Tibial nerve (tissue), 4 donors: ENCODE data around the gene CLMN. TPM values are rescaled to one million over a fixed set of nuclear protein-coding genes. Genes with fewer than 3 reads are reported as not detected.

Source experiments
- DNase-seq, 2 donors: peaks; one replicate each; pipeline ENCODE4 v3.0.0-alpha.2; 2019; ENCODE audit warnings: low spot score in 2 of 2
- H3K27ac ChIP-seq, 4 donors: fragments of 200-600 bp; sonication (generic) in 3 of 4; one replicate each; pipeline ENCODE4 v1.5.1; 2017 to 2019; ENCODE audit warnings: mild to moderate bottlenecking in 1 of 4
- H3K27me3 ChIP-seq, 2 donors: fragments of 200-600 bp; sonication (generic) in 1 of 2; one replicate each; pipeline versions ENCODE4 v1.5.1 to v1.6.0; 2017 to 2019
- H3K36me3 ChIP-seq, 3 donors: fragments of 200-600 bp; sonication (generic); one replicate each; pipeline ENCODE4 v1.5.1; 2018 to 2019
- H3K4me1 ChIP-seq, 4 donors: fragments of 200-600 bp; sonication (generic) in 3 of 4; one replicate each; pipeline ENCODE4 v1.5.1; 2017 to 2019
- H3K4me3 ChIP-seq, 4 donors: fragments of 200-600 bp; sonication (generic) in 3 of 4; one replicate each; pipeline ENCODE4 v1.5.1; 2017 to 2019; ENCODE audit warnings: mild to moderate bottlenecking in 1 of 4, moderate library complexity in 1 of 4
- H3K9me3 ChIP-seq, 4 donors: fragments of 200-600 bp; sonication (generic) in 3 of 4; one replicate each; pipeline ENCODE4 v1.5.1; 2017 to 2019
- CTCF ChIP-seq, 5 experiments: fragments of 200-600 bp in 3 of 5; fragments of 450-650 bp in 2 of 5; sonication (generic) in 3 of 5; IDR thresholded peaks; one replicate each; pipeline ENCODE4 v1.5.1; 2016 to 2019; ENCODE audit warnings: antibody characterized with exemption in 5 of 5, mild to moderate bottlenecking in 3 of 5, moderate library complexity in 2 of 5
- EP300 ChIP-seq, 2 donors: sonication (generic); formaldehyde crosslinking; IDR thresholded peaks; one replicate each; pipeline ENCODE4 v1.6.1; 2017; ENCODE audit warnings: antibody characterized with exemption in 2 of 2, mild to moderate bottlenecking in 1 of 2
- POLR2A ChIP-seq, 2 donors: fragments of 450-650 bp; IDR thresholded peaks; one replicate each; pipeline ENCODE4 v1.6.1; 2017; ENCODE audit warnings: antibody characterized with exemption in 2 of 2, mild to moderate bottlenecking in 2 of 2, moderate library complexity in 2 of 2
- WGBS, 2 donors: methylation state at CpG; one replicate each; pipeline ENCODE4 v1.1.5; 2018; 5-methylcytosine and 5-hydroxymethylcytosine counted together
- total RNA-seq, 4 donors: library from RNA; depleted of rRNA; stranded (reverse); fragments of >200 nt; gene quantifications; one replicate each; pipeline ENCODE4 v1.1.0, GENCODE V29; 2016

CLMN gene
- total RNA-seq, 4 donors from 2014 or later = 31.2 to 49.8 (median 40.9) TPM

DNA sequence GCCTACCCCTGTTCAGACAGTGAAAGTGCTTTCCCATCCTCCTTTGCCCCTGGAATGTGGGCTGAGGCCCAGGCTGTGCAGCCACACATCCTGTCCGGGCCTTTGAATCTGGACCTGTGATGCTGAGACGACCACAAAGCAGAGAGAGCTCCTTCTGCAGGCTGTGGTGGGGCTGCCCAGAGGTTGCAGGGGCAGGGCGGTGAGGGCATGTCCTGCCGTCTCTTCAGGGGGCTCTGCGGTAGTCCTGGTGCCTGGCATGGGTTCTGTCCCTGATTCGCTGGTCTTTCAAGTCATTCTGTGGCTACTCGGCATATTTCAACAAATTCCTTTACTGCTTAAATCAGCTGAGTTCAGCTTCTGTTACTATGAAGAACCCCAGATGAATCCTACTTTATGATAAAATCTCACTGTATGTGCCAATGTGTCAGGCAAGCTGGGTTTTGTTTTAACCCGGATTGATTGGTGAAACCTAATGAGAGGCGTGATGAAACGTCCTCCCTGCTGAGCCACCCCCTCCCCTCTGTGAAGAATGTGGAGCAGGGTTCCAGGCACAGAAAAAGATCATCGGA lies 99.0 kb downstream of the CLMN start:
- Histone ChIP-seq H3K27ac (peak overlapping the region in 1 of 4 donors; percentile 42), H3K4me3 (no peak overlapping the region), H3K4me1 (peaks cover 0 to 27% (median 0%) of the 10 kb centered on the region in 4 donors), H3K9me3 (no peaks in the 10 kb centered on the region), H3K36me3 (peaks cover 0 to 43% (median 0%) of the 10 kb centered on the region in 3 donors), H3K27me3 (no peaks in the 10 kb centered on the region)
- 49 to 64% methylated on average over 11 of the region's 11 CpGs for WGBS, 2 donors
- TF ChIP-seq CTCF (IDR thresholded peaks at IDR 0.05) (no peak), EP300 (IDR thresholded peaks at IDR 0.05) (no peak), POLR2A (IDR thresholded peaks at IDR 0.05) (no peak)
- DNase-seq = no peak

DNA sequence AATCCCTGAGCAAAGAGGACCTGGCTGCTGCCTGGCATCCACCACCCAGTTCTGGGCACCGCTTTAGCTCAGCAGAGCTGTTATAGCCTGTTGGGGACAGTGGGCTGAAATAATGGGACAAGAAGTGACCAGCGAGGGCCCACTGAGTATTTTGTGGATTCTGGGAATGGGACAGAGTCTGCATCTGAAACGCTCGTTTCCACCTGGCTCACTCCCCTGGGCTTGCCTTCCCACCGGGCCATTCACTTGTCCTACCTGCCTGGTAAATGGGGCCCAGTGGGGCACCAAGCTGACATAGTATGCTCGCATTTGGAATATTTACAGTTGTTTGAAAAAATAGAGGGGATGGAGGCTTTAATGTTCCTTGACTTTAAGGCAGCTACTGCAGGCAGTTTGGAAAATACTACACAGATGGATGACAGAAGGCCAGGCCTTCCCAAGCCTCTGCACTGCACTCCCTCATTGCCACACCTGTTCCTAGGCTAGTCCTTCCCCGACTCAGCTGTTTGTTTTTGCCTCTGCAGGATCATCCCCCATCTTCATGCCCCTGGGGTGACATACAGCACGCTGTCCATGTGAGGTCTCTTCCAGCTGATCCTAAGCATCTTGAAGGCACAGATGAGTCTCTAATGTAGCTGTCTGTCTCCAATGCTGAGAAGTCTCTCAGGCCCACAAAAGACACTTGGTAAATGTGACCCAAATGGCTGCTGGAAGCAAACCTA lies 101.1 kb downstream of the CLMN start:
- no peak for DNase-seq
- peaks cover 0 to 54% (median 0%) of the 10 kb centered on the region in 3 donors for H3K36me3 ChIP-seq
- peaks cover 0 to 22% (median 0%) of the 10 kb centered on the region in 4 donors for H3K4me1 ChIP-seq
- 81 to 95% methylated on average over 8 of the region's 8 CpGs for WGBS, 2 donors
- TF ChIP-seq EP300 (IDR thresholded peaks at IDR 0.05) (no peak), CTCF (IDR thresholded peaks at IDR 0.05) (no peak), POLR2A (IDR thresholded peaks at IDR 0.05) (no peak)
- H3K27ac ChIP-seq = no peak overlapping the region
- H3K4me3 ChIP-seq = no peak overlapping the region
- no peaks in the 10 kb centered on the region for H3K9me3 ChIP-seq
- H3K27me3 ChIP-seq = no peaks in the 10 kb centered on the region

DNA sequence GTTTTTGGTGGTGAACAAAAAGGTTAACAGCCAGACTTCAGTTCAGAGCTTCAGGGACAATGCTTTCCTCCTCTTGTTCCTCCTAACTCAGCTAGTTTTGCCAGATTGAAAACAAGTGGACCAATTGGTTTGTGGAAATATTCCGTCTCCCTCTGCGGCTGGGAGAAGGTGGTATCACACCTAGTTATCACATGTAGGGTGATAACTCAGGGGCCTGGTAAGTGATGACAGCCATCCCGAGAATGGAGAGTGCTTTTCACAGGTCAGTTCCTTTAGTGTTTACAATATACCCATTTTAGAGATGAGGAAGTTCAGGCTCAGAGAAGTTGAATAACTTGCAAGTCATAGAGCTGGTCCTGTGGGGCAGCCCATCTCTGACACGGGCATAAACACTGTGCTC lies 101.7 kb downstream of the CLMN start:
- Histone ChIP-seq H3K4me3 (no peak overlapping the region), H3K27ac (no peak overlapping the region), H3K4me1 (peaks cover 0 to 16% (median 0%) of the 10 kb centered on the region in 4 donors), H3K36me3 (peaks cover 0 to 59% (median 0%) of the 10 kb centered on the region in 3 donors), H3K27me3 (no peaks in the 10 kb centered on the region), H3K9me3 (no peaks in the 10 kb centered on the region)
- WGBS, 2 donors = 92 to 94% methylated on average over 4 of the region's 4 CpGs
- no peak for DNase-seq
- no peak for TF ChIP-seq EP300 (IDR thresholded peaks at IDR 0.05)
- no peak for TF ChIP-seq CTCF (IDR thresholded peaks at IDR 0.05)
- no peak for TF ChIP-seq POLR2A (IDR thresholded peaks at IDR 0.05)

GRCh38 chr14:95217391-95217900 lies 102.3 kb downstream of the CLMN start:
- 89 to 90% methylated on average over 10 of the region's 10 CpGs for WGBS, 2 donors
- Histone ChIP-seq H3K4me1 (peaks cover 0 to 11% (median 0%) of the 10 kb centered on the region in 4 donors), H3K4me3 (no peak overlapping the region), H3K27me3 (no peaks in the 10 kb centered on the region), H3K36me3 (peaks cover 0 to 64% (median 0%) of the 10 kb centered on the region in 3 donors), H3K27ac (no peak overlapping the region), H3K9me3 (no peaks in the 10 kb centered on the region)
- TF ChIP-seq EP300 (IDR thresholded peaks at IDR 0.05) (no peak), CTCF (IDR thresholded peaks at IDR 0.05) (no peak), POLR2A (IDR thresholded peaks at IDR 0.05) (no peak)
- no peak for DNase-seq

DNA sequence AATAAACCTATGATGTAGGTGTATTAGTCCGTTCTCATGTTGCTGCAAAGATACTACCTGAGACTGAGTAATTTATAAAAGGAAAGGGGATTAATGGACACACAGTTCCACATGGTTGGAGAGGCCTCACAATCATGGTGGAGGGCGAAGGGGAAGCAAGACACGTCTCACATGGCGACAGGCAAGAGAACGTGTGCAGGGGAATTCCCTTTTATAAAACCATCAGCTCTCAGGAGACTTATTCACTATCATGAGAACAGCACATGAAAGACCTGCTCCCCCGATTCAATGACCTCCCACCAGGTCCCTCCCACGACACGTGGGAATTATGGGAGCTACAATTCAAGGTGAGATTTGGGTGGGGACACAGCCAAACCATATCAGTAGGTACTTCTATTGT lies 103.7 kb downstream of the CLMN start:
- H3K4me1 ChIP-seq = no peaks in the 10 kb centered on the region
- no peak overlapping the region for H3K4me3 ChIP-seq
- H3K27ac ChIP-seq = no peak overlapping the region
- TF ChIP-seq CTCF (IDR thresholded peaks at IDR 0.05) = no peak
- no peak for TF ChIP-seq EP300 (IDR thresholded peaks at IDR 0.05)
- no peak for TF ChIP-seq POLR2A (IDR thresholded peaks at IDR 0.05)
- H3K36me3 ChIP-seq = peaks cover 0 to 62% (median 0%) of the 10 kb centered on the region in 3 donors
- no peak for DNase-seq
- H3K27me3 ChIP-seq = no peaks in the 10 kb centered on the region
- 87 to 88% methylated on average over 8 of the region's 8 CpGs for WGBS, 2 donors
- H3K9me3 ChIP-seq = no peaks in the 10 kb centered on the region
